ENCODE data around the gene PIH1D1. TPM values are rescaled to one million over a fixed set of nuclear protein-coding genes. Genes with fewer than 3 reads are reported as not detected.

Gene PIH1D1
- total RNA-seq, 1 experiment from 2014 or later = 166 TPM

GRCh38 chr19:49463960-49464740 is 12.5 kb upstream of the PIH1D1 start:
- TF ChIP-seq CTCF (conservative IDR thresholded peaks at IDR 0.05) = no peak
- DNase-seq = no peak
- Histone ChIP-seq H3K18ac (ENCODE audit: insufficient read length, low read depth, low read length) (no peak overlapping the region), H2BK12ac (ENCODE audit: insufficient read length, low read depth, low read length) (no peak overlapping the region), H2AFZ (ENCODE audit: low read length) (no peak overlapping the region), H3T11ph (ENCODE audit: low read length) (no peak overlapping the region), H3K4ac (ENCODE audit: low read depth, low read length) (no peak overlapping the region), H3K23ac (ENCODE audit: insufficient read length, low read depth, low read length) (no peak overlapping the region), H3K4me2 (ENCODE audit: insufficient read depth, insufficient read length, low read length) (no peak overlapping the region), H4K5ac (ENCODE audit: insufficient read length, low read depth, low read length) (no peak overlapping the region), H2BK15ac (ENCODE audit: low read depth, low read length) (no peak overlapping the region), H3K23me2 (ENCODE audit: insufficient read length, low read depth, low read length, poor library complexity, severe bottlenecking) (no peaks in the 10 kb centered on the region), H3K4me1 (ENCODE audit: insufficient read depth, low read length) (no peaks in the 10 kb centered on the region), H3K56ac (ENCODE audit: insufficient read length, low read depth, low read length) (no peak overlapping the region), H4K91ac (ENCODE audit: insufficient read length, low read depth, low read length) (no peak overlapping the region), H3K79me1 (ENCODE audit: insufficient read depth, low read depth, low read length, poor library complexity, severe bottlenecking) (no peaks in the 10 kb centered on the region), H2BK5ac (ENCODE audit: insufficient read length, low read length) (no peak overlapping the region), H4K8ac (replicated peaks; ENCODE audit: insufficient read length, low read depth, low read length) (no peak overlapping the region), H3K79me2 (ENCODE audit: insufficient read depth, low read length) (no peaks in the 10 kb centered on the region), H3K9me3 (ENCODE audit: control insufficient read depth, low read depth, low read length) (no peaks in the 10 kb centered on the region), H3K27me3 (ENCODE audit: insufficient read depth, low read length) (no peaks in the 10 kb centered on the region), H3K9ac (ENCODE audit: extremely low read depth, insufficient read length, low read length) (no peak overlapping the region), H2AK5ac (ENCODE audit: insufficient read length, low read length) (no peak overlapping the region), H3K14ac (ENCODE audit: insufficient read depth, low read length) (no peak overlapping the region), H4K20me1 (ENCODE audit: control insufficient read depth, insufficient read depth, insufficient read length) (no peaks in the 10 kb centered on the region), H3K27ac (ENCODE audit: insufficient read length, low read depth, low read length) (no peak overlapping the region), H2BK20ac (ENCODE audit: low read depth, low read length, poor library complexity, severe bottlenecking) (no peak overlapping the region), H2BK120ac (ENCODE audit: low read depth, low read length, poor library complexity, severe bottlenecking) (no peak overlapping the region)
- Mint-ChIP-seq H3K4me1 (peaks cover 5 to 8% of the 10 kb centered on the region in 2 experiments), H3K4me3 (no peak overlapping the region), H3K27ac (no peak overlapping the region), H3K36me3 (ENCODE audit: insufficient read depth in 1 of 3, low read depth in 3 of 3) (peaks cover 19 to 33% (median 33%) of the 10 kb centered on the region in 3 experiments; a peak in 6 of 7 replicates), H3K9me3 (no peaks in the 10 kb centered on the region), H3K27me3 (ENCODE audit: low read depth) (no peaks in the 10 kb centered on the region)
- whole genome bisulfite sequencing (ENCODE audit: extremely low coverage, insufficient read length, low lambda C conversion rate) = no CpG with 5 or more reads among the region's 39 CpGs

All from H9 (cell line).